GM23248 (cell line): ENCODE measurements around the gene VPS72. TPM values are rescaled to one million over a fixed set of nuclear protein-coding genes. Genes with fewer than 3 reads are reported as not detected.
"Not testable (repeated sequence)": the region's sequence is repeated elsewhere in the genome, so short reads cannot be mapped to it uniquely, and the experiment has no call there.

Experiments
- DNase-seq: peaks from one replicate; pipeline ENCODE4 v3.0.0-alpha.2; 2015
- H2AFZ ChIP-seq: fragments of 200-600 bp; sonication (generic); 2 replicates; pipeline ENCODE4 v1.6.1; 2016; ENCODE audit warnings: antibody characterized with exemption
- H3F3A ChIP-seq: fragments of 200-600 bp; sonication (generic); 2 replicates; pipeline ENCODE4 v1.6.1; 2016; ENCODE audit warnings: mild to moderate bottlenecking, antibody characterized with exemption, mixed run types; ENCODE audit not compliant: insufficient read depth
- H3K27ac ChIP-seq: fragments of 200-600 bp; sonication (generic); 2 replicates; pipeline ENCODE4 v1.5.1; 2016; ENCODE audit warnings: mild to moderate bottlenecking
- H3K27me3 ChIP-seq: fragments of 200-600 bp; sonication (generic); replicated peaks from 2 replicates; pipeline ENCODE4 v1.6.1; 2016; ENCODE audit warnings: mild to moderate bottlenecking; ENCODE audit not compliant: insufficient read depth
- H3K36me3 ChIP-seq: fragments of 200-600 bp; sonication (generic); 2 replicates; pipeline ENCODE4 v1.6.1; 2016; ENCODE audit warnings: low read depth, mild to moderate bottlenecking
- H3K4me1 ChIP-seq: fragments of 200-600 bp; sonication (generic); 2 replicates; pipeline ENCODE4 v1.6.1; 2016; ENCODE audit warnings: mild to moderate bottlenecking; ENCODE audit not compliant: insufficient read depth
- H3K4me2 ChIP-seq: fragments of 200-600 bp; sonication (generic); one replicate; pipeline ENCODE4 v1.6.1; 2016; ENCODE audit warnings: mild to moderate bottlenecking; ENCODE audit not compliant: unreplicated experiment
- H3K4me3 ChIP-seq: fragments of 200-600 bp; sonication (generic); 2 replicates; pipeline ENCODE4 v1.5.1; 2016; ENCODE audit warnings: mild to moderate bottlenecking
- H3K79me2 ChIP-seq: fragments of 200-600 bp; sonication (generic); 2 replicates; pipeline ENCODE4 v1.6.1; 2016; ENCODE audit warnings: mild to moderate bottlenecking; ENCODE audit not compliant: insufficient read depth
- H3K9ac ChIP-seq: fragments of 200-600 bp; sonication (generic); 2 replicates; pipeline ENCODE4 v1.6.1; 2016; ENCODE audit warnings: mild to moderate bottlenecking
- H3K9me2 ChIP-seq: fragments of 200-600 bp; sonication (generic); 2 replicates; pipeline ENCODE4 v1.6.1; 2016; ENCODE audit warnings: mixed run types, mild to moderate bottlenecking, moderate library complexity; ENCODE audit not compliant: insufficient read depth
- H3K9me3 ChIP-seq: fragments of 200-600 bp; sonication (generic); one replicate; pipeline ENCODE4 v1.6.1; 2017; ENCODE audit warnings: low read depth
- H4K20me1 ChIP-seq: fragments of 200-600 bp; sonication (generic); 2 replicates; pipeline ENCODE4 v1.6.0; 2016; ENCODE audit not compliant: insufficient read depth
- EZH2 ChIP-seq: fragments of 200-600 bp; sonication (generic); IDR thresholded peaks from 2 replicates; pipeline ENCODE4 v1.6.1; 2018; ENCODE audit warnings: antibody characterized with exemption, mild to moderate bottlenecking; ENCODE audit not compliant: insufficient read depth, poor library complexity, severe bottlenecking
- EZH2phosphoT487 ChIP-seq: fragments of 200-600 bp; sonication (generic); IDR thresholded peaks from 2 replicates; pipeline ENCODE4 v1.6.1; 2018; ENCODE audit warnings: antibody characterized with exemption, moderate library complexity, mild to moderate bottlenecking, low read depth; ENCODE audit not compliant: insufficient read depth
- WGBS, 2 experiments: methylation state at CpG; one replicate each; pipeline ENCODE4 v1.1.6; 2015 to 2017; ENCODE audit warnings: low lambda C conversion rate in 2 of 2, low coverage in 1 of 2; ENCODE audit errors: missing lambda C conversion rate in 2 of 2; 5-methylcytosine and 5-hydroxymethylcytosine counted together
- in situ Hi-C: fragments of 300-500 bp; cut with MboI; formaldehyde crosslinking; loops from 2 replicates; pipeline ENCODE4 v1.15.0; 2020
- polyA plus RNA-seq: library from polyadenylated mRNA; unstranded; fragments of >200 nt; fragmentation: Nextera tagmentation; extraction: Ambion mirVana; gene quantifications from 2 replicates; pipeline ENCODE4 v1.2.1, GENCODE V29; 2016
- total RNA-seq: library from RNA; depleted of rRNA; stranded (reverse); fragments of >200 nt; shearing (Covaris generic); gene quantifications from 2 replicates; pipeline ENCODE4 v1.2.3, GENCODE V29; 2014

The VPS72 gene
- total and polyA plus RNA-seq, 2 experiments from 2014 or later: 45.0 to 46.5 TPM

DNA sequence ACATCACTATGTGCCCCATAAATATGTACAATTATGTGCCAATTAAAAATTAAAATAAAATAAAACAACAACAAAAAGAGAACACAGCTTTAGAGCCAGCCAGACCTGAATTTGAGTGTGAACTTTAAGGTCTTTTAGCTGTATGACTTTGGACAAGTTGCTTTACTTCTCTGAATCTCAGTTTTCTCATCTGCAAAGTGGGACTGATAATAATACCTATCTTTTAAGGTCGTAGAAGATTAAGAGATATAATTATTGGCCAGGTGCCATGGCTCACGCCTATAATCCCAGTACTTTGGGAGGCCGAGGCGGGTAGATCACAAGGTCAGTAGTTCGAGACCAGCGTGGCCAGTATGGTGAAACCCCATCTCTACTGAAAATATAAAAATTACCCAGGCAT lies 3.3 kb upstream of the VPS72 start:
- Histone ChIP-seq H3K4me2 (no peak overlapping the region), H3K79me2 (peaks cover 27% of the 10 kb centered on the region), H3K9me2 (no peaks in the 10 kb centered on the region), H3K27me3 (no peaks in the 10 kb centered on the region), H3K4me3 (no peak overlapping the region), H3K36me3 (no peaks in the 10 kb centered on the region), H2AFZ (no peak overlapping the region), H3K27ac (no peak overlapping the region), H3F3A (peaks cover 21% of the 10 kb centered on the region; the same call in 1 of the 2 replicates), H3K9me3 (no peaks in the 10 kb centered on the region), H3K9ac (no peak overlapping the region), H3K4me1 (peaks cover 20% of the 10 kb centered on the region), H4K20me1 (no peaks in the 10 kb centered on the region)
- 74% methylated on average over 6 of the region's 6 CpGs for WGBS, 2 experiments
- in situ Hi-C loops: no loop called here
- no peak for DNase-seq
- no peak for TF ChIP-seq EZH2phosphoT487
- no peak for TF ChIP-seq EZH2

DNA sequence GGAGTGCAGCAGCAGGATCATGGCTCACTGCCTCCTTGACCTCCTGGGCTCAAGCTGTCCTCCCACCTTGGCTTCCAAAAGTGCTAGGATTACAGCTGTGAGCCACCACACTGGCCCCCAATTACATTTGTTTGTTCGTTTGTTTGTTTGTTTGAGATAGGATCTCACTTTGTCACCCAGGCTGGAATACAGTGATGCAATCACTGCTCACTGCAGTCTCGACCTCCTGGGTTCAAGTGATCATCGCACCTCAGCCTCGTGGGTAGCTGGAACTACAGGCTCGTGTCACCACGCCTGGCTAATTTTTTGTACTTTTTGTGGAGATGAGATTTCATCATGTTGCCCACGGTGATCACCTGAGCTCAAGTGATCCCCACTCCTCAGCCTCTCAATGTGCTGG lies 2.0 kb upstream of the VPS72 start:
- H3K27ac ChIP-seq: no peak overlapping the region
- H3K4me3 ChIP-seq: no peak overlapping the region
- peaks cover 16% of the 10 kb centered on the region; the same call in 1 of the 2 replicates for H3F3A ChIP-seq
- H3K27me3 ChIP-seq: no peaks in the 10 kb centered on the region
- H3K79me2 ChIP-seq: peaks cover 35% of the 10 kb centered on the region
- 76 to 77% methylated on average over 7 of the region's 7 CpGs for WGBS, 2 experiments
- in situ Hi-C loops: no loop called here
- H4K20me1 ChIP-seq: no peaks in the 10 kb centered on the region
- H3K36me3 ChIP-seq: no peaks in the 10 kb centered on the region
- no peaks in the 10 kb centered on the region for H3K9me2 ChIP-seq
- no peak overlapping the region for H2AFZ ChIP-seq
- no peak overlapping the region for H3K9ac ChIP-seq
- H3K4me2 ChIP-seq: no peak overlapping the region
- TF ChIP-seq EZH2phosphoT487 (no peak), EZH2 (no peak)
- no peaks in the 10 kb centered on the region for H3K9me3 ChIP-seq
- DNase-seq: no peak
- peaks cover 16% of the 10 kb centered on the region for H3K4me1 ChIP-seq

DNA sequence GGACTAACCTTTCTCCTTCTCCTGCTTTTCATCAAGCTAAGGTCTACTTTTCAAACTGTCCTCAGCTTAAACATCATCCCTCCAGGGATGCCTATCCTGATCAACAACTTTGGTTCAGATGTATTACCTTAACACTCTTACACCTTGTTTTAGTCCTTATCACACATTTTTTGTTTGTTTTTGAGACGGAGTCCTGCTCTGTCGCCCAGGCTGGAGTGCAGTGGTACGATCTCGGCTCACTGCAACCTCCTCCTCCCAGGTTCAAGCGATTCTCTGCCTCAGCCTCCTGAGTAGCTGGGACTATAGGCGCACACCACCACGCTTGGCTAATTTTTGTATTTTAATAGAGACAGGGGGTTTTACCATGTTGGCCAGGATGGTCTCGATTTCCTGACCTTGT lies 1.3 kb downstream of the VPS72 start:
- H3K9me3 ChIP-seq, H3K4me1 ChIP-seq, DNase-seq, H2AFZ ChIP-seq, in situ Hi-C loops, H3K27me3 ChIP-seq, H3K9me2 ChIP-seq, H3K27ac ChIP-seq, H4K20me1 ChIP-seq: not testable (repeated sequence)
- H3K9ac ChIP-seq: peak overlapping the region; percentile 88
- H3K4me3 ChIP-seq: peak overlapping the region; percentile 100
- H3F3A ChIP-seq: peaks cover 10% of the 10 kb centered on the region; the same call in 1 of the 2 replicates
- WGBS, 2 experiments: 68 to 70% methylated on average over 8 of the region's 8 CpGs
- peaks cover 48% of the 10 kb centered on the region for H3K79me2 ChIP-seq
- peak overlapping the region; percentile 96 for H3K4me2 ChIP-seq
- peaks cover 18% of the 10 kb centered on the region for H3K36me3 ChIP-seq

DNA sequence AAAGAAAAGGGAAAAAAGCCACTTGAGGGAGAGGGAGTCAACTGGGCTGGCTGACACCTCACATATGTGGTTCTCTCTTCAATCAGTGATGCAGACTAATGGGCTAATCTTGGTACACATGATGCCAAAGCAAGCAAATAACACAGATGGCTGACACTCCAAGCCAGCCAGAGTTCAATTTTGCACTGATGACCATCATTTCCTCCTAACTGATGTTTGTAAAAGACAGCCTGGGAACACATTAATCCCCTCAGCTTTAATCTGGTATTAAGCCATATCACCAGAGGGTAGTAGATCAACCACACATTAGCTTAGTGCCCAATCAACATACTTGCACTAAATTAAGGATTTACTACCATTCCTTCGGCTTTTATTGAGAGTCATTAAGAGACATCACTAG lies 2.8 kb downstream of the VPS72 start:
- Histone ChIP-seq H3K27ac (no peak overlapping the region), H3K79me2 (peaks cover 48% of the 10 kb centered on the region), H3K9me2 (no peaks in the 10 kb centered on the region), H4K20me1 (no peaks in the 10 kb centered on the region), H3K9me3 (no peaks in the 10 kb centered on the region), H3K9ac (no peak overlapping the region), H3K36me3 (peaks cover 30% of the 10 kb centered on the region), H3K4me2 (no peak overlapping the region), H2AFZ (no peak overlapping the region), H3K4me3 (no peak overlapping the region), H3K4me1 (peaks cover 6% of the 10 kb centered on the region), H3K27me3 (no peaks in the 10 kb centered on the region), H3F3A (peaks cover 10% of the 10 kb centered on the region; the same call in 1 of the 2 replicates)
- 98 to 100% methylated on average over 1 of the region's 1 CpG for WGBS, 2 experiments
- in situ Hi-C loops: no loop called here
- TF ChIP-seq EZH2: no peak
- no peak for TF ChIP-seq EZH2phosphoT487
- no peak for DNase-seq

DNA sequence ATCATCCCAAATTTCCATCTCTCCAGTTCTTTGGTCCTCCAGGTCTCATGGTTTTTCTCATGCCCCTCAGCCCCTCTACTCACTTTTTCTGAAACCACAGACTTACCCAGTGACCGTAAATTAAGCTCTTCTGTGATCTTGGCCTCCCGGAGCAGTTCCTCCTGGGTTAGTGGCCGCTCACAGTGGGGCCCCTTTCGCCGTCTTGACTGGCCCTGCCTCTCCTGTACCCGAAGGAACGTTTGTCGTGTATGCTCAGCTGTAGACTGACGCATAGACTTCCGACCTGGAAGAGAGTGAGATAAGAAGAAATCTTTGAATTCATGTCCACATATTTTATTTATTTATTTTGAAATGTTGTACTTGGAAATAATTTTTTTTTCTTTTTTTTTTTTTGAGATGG lies 5.8 kb downstream of the VPS72 start:
- H3K27me3 ChIP-seq: no peaks in the 10 kb centered on the region
- H3K9ac ChIP-seq: no peak overlapping the region
- peaks cover 31% of the 10 kb centered on the region for H3K36me3 ChIP-seq
- peaks cover 6% of the 10 kb centered on the region for H3K4me1 ChIP-seq
- no peak overlapping the region for H2AFZ ChIP-seq
- in situ Hi-C loops: no loop called here
- peaks cover 35% of the 10 kb centered on the region for H3K79me2 ChIP-seq
- H3K27ac ChIP-seq: no peak overlapping the region
- no peak overlapping the region for H3K4me2 ChIP-seq
- TF ChIP-seq EZH2 (no peak), EZH2phosphoT487 (no peak)
- H3K9me3 ChIP-seq: no peaks in the 10 kb centered on the region
- 0 out of 2 replicates have a peak, but pooled peaks cover 2% of the 10 kb centered on the region for H3F3A ChIP-seq
- 98 to 99% methylated on average over 10 of the region's 10 CpGs for WGBS, 2 experiments
- H4K20me1 ChIP-seq: no peaks in the 10 kb centered on the region
- DNase-seq: no peak
- no peak overlapping the region for H3K4me3 ChIP-seq
- no peaks in the 10 kb centered on the region for H3K9me2 ChIP-seq
